H1 (cell line): ENCODE data around the gene TPRX1. TPM values are rescaled to one million over a fixed set of nuclear protein-coding genes. Genes with fewer than 3 reads are reported as not detected.

ENCODE experiments used
- CHD7 ChIP-seq: fragments of 300-600 bp; sonication (generic); IDR thresholded peaks from 2 replicates; pipeline ENCODE4 v1.7.1; 2012; ENCODE audit warnings: low read length, moderate library complexity, mild to moderate bottlenecking, inconsistent platforms; ENCODE audit not compliant: insufficient replicate concordance
- CREB1 ChIP-seq: IDR thresholded peaks from 2 replicates; pipeline ENCODE4 v1.6.1; 2012; ENCODE audit warnings: inconsistent platforms
- CTBP2 ChIP-seq: IDR thresholded peaks from 2 replicates; pipeline ENCODE4 v1.7.0; 2011; ENCODE audit warnings: borderline replicate concordance, mild to moderate bottlenecking, moderate library complexity, mixed read lengths, low read length; ENCODE audit not compliant: insufficient read depth, insufficient read length
- E2F6 ChIP-seq: IDR thresholded peaks from 2 replicates; pipeline ENCODE4 v1.6.1; 2012; ENCODE audit warnings: inconsistent platforms
- EP300 ChIP-seq, 2 experiments: IDR thresholded peaks; 1 replicate in 1 of 2; 2 replicates in 1 of 2; pipeline ENCODE4 v1.6.1; 2011 to 2012; ENCODE audit warnings: low read depth in 2 of 2, low read length in 2 of 2, mild to moderate bottlenecking in 2 of 2, borderline replicate concordance in 1 of 2, inconsistent platforms in 1 of 2, moderate library complexity in 1 of 2
- KDM4A ChIP-seq: IDR thresholded peaks from one replicate; pipeline ENCODE4 v1.7.1; 2012; ENCODE audit warnings: low read depth, mild to moderate bottlenecking, moderate library complexity, low read length, inconsistent platforms; ENCODE audit not compliant: severe bottlenecking
- MAX ChIP-seq: IDR thresholded peaks from 2 replicates; pipeline ENCODE4 v1.6.1; 2012; ENCODE audit warnings: inconsistent platforms
- POLR2AphosphoS5 ChIP-seq: IDR thresholded peaks from 2 replicates; pipeline ENCODE4 v1.6.1; 2011; ENCODE audit warnings: low read depth, low read length
- SP1 ChIP-seq: IDR thresholded peaks from 2 replicates; pipeline ENCODE4 v1.6.1; 2011; ENCODE audit warnings: low read depth, low read length
- TEAD4 ChIP-seq: IDR thresholded peaks from 2 replicates; pipeline ENCODE4 v1.6.1; 2012; ENCODE audit warnings: low read depth, low read length, inconsistent platforms, mixed read lengths
- YY1 ChIP-seq: IDR thresholded peaks from 2 replicates; pipeline ENCODE4 v1.6.1; 2011; ENCODE audit warnings: low read depth, mild to moderate bottlenecking, low read length
- polyA plus RNA-seq, 7 experiments: library from polyadenylated mRNA; depleted of rRNA in 3 of 7; stranded (reverse) in 5 of 7; unstranded in 2 of 7; fragments of >200 nt in 5 of 7; fragments of 200-250 nt in 2 of 7; gene quantifications; 1 replicate in 5 of 7; 2 replicates in 1 of 7; 4 replicates in 1 of 7; pipeline versions ENCODE4 v1.2.1 to v1.2.3, GENCODE V29; 2011 to 2013; ENCODE audit warnings: missing spikeins in 2 of 7, mixed read lengths in 2 of 7
- total RNA-seq: library from RNA; stranded (reverse); fragmentation: NEBNext Ultra II Directional; extraction: Animal tissue kit (Norgen Biotek cat#: 25700); gene quantifications from 2 replicates; pipeline ENCODE4 v1.2.1, GENCODE V29; 2021

The TPRX1 gene
- total and polyA plus RNA-seq, 2 of the 8 experiments (the other 6 are each of a cell fraction or from before 2014, with no cell fraction given): 0.03 TPM; not detected in 1

GRCh38 chr19:47790398-47790814, 13.9 kb downstream of the TPRX1 start (continued):
- TF ChIP-seq MAX (peak; percentile 45), EP300 (IDR thresholded peaks at IDR 0.05; ENCODE audit: borderline replicate concordance in 1 of 2, low read depth in 2 of 2, low read length in 2 of 2) (0 out of 3 replicates have a peak, but pooled peaks of 1 of the 2 experiments have one; percentile 59), E2F6 (no peak), CTBP2 (no peak), POLR2AphosphoS5 (0 out of 2 replicates have a peak, but pooled peaks have one; percentile 17), CREB1 (peak; percentile 51; the same call in 1 of the 2 replicates), TEAD4 (no peak), KDM4A (no peak), YY1 (0 out of 2 replicates have a peak, but pooled peaks have one; percentile 53), CHD7 (no peak), SP1 (no peak)
